Measurements from ENCODE around the gene ANKRD16. TPM values are rescaled to one million over a fixed set of nuclear protein-coding genes. Genes with fewer than 3 reads are reported as not detected.

The ANKRD16 gene
- total RNA-seq, 1 donor from 2014 or later, result 4.9 TPM

- Mint-ChIP-seq H3K4me3 (ENCODE audit: unreplicated experiment) (no peak overlapping the region), H3K27me3 (ENCODE audit: low read depth, unreplicated experiment) (no peaks in the 10 kb centered on the region), H3K36me3 (ENCODE audit: low read depth, unreplicated experiment) (peaks cover 5% of the 10 kb centered on the region), H3K9me3 (ENCODE audit: unreplicated experiment) (no peaks in the 10 kb centered on the region), H3K27ac (ENCODE audit: unreplicated experiment) (no peak overlapping the region), H3K4me1 (ENCODE audit: low read depth, unreplicated experiment) (peaks cover 19% of the 10 kb centered on the region)
- Histone ChIP-seq H3K27ac (ENCODE audit: low read depth, low read length) (no peak overlapping the region), H3K36me3 (ENCODE audit: insufficient read depth, low read length) (peaks cover 21% of the 10 kb centered on the region), H3K4me2 (ENCODE audit: low read length) (no peak overlapping the region), H3K4me1 (ENCODE audit: insufficient read depth, low read length) (peaks cover 15% of the 10 kb centered on the region), H4K20me1 (ENCODE audit: insufficient read depth, low read length) (peaks cover 77% of the 10 kb centered on the region), H3K79me2 (ENCODE audit: insufficient read depth, low read length) (peaks cover 92% of the 10 kb centered on the region), H3K9me3 (ENCODE audit: insufficient read depth, low read depth, low read length) (no peaks in the 10 kb centered on the region), H3K27me3 (ENCODE audit: insufficient read depth, low read length) (no peaks in the 10 kb centered on the region), H2AFZ (ENCODE audit: low read depth, low read length) (no peak overlapping the region), H3K4me3 (ENCODE audit: insufficient read depth, low read depth, low read length) (no peak overlapping the region), H3K9ac (ENCODE audit: low read length) (no peak overlapping the region)
- FAIRE-seq (no peak), DNase-seq (ENCODE audit: low read depth) (no peak)
- no peak for TF ChIP-seq CTCF (IDR thresholded peaks at IDR 0.05; ENCODE audit: insufficient read depth, low read depth, low read length)
- TF ChIP-seq EZH2 (IDR thresholded peaks at IDR 0.05; ENCODE audit: insufficient read depth, low read length), result no peak
Observed at GRCh38 chr10:5894873-5895272, 5.2 kb upstream of the ANKRD16 start.

- DNase-seq (ENCODE audit: low read depth), result no peak
- no peaks in the 10 kb centered on the region for H3K27me3 ChIP-seq (ENCODE audit: insufficient read depth, low read length)
- no peak overlapping the region for H2AFZ ChIP-seq (ENCODE audit: low read depth, low read length)
- H3K27me3 Mint-ChIP-seq (ENCODE audit: low read depth, unreplicated experiment), result no peaks in the 10 kb centered on the region
- peaks cover 74% of the 10 kb centered on the region for H4K20me1 ChIP-seq (ENCODE audit: insufficient read depth, low read length)
- H3K9me3 ChIP-seq (ENCODE audit: insufficient read depth, low read depth, low read length), result no peaks in the 10 kb centered on the region
- H3K36me3 ChIP-seq (ENCODE audit: insufficient read depth, low read length), result peaks cover 21% of the 10 kb centered on the region
- H3K4me3 Mint-ChIP-seq (ENCODE audit: unreplicated experiment), result no peak overlapping the region
- TF ChIP-seq CTCF (IDR thresholded peaks at IDR 0.05; ENCODE audit: insufficient read depth, low read depth, low read length) (no peak), EZH2 (IDR thresholded peaks at IDR 0.05; ENCODE audit: insufficient read depth, low read length) (no peak)
- no peak for FAIRE-seq
- no peak overlapping the region for H3K27ac Mint-ChIP-seq (ENCODE audit: unreplicated experiment)
- H3K79me2 ChIP-seq (ENCODE audit: insufficient read depth, low read length), result peaks cover 88% of the 10 kb centered on the region
- no peak overlapping the region for H3K27ac ChIP-seq (ENCODE audit: low read depth, low read length)
- peaks cover 19% of the 10 kb centered on the region for H3K4me1 Mint-ChIP-seq (ENCODE audit: low read depth, unreplicated experiment)
- H3K4me1 ChIP-seq (ENCODE audit: insufficient read depth, low read length), result peaks cover 15% of the 10 kb centered on the region
- no peak overlapping the region for H3K4me2 ChIP-seq (ENCODE audit: low read length)
- H3K4me3 ChIP-seq (ENCODE audit: insufficient read depth, low read depth, low read length), result no peak overlapping the region
- no peak overlapping the region for H3K9ac ChIP-seq (ENCODE audit: low read length)
- no peaks in the 10 kb centered on the region for H3K9me3 Mint-ChIP-seq (ENCODE audit: unreplicated experiment)
- peaks cover 5% of the 10 kb centered on the region for H3K36me3 Mint-ChIP-seq (ENCODE audit: low read depth, unreplicated experiment)
Observed at GRCh38 chr10:5894403-5894802, 4.7 kb upstream of the ANKRD16 start.

GRCh38 chr10:5893321-5893720 is 3.6 kb upstream of the ANKRD16 start:
- H3K9me3 Mint-ChIP-seq (ENCODE audit: unreplicated experiment), result no peaks in the 10 kb centered on the region
- TF ChIP-seq EZH2 (IDR thresholded peaks at IDR 0.05; ENCODE audit: insufficient read depth, low read length) (no peak), CTCF (IDR thresholded peaks at IDR 0.05; ENCODE audit: insufficient read depth, low read depth, low read length) (no peak)
- no peak overlapping the region for H3K4me3 Mint-ChIP-seq (ENCODE audit: unreplicated experiment)
- H3K4me1 Mint-ChIP-seq (ENCODE audit: low read depth, unreplicated experiment), result peaks cover 21% of the 10 kb centered on the region
- Histone ChIP-seq H3K4me3 (ENCODE audit: insufficient read depth, low read depth, low read length) (no peak overlapping the region), H3K4me2 (ENCODE audit: low read length) (no peak overlapping the region), H3K9me3 (ENCODE audit: insufficient read depth, low read depth, low read length) (no peaks in the 10 kb centered on the region), H3K4me1 (ENCODE audit: insufficient read depth, low read length) (peaks cover 21% of the 10 kb centered on the region), H3K79me2 (ENCODE audit: insufficient read depth, low read length) (peaks cover 84% of the 10 kb centered on the region), H3K27ac (ENCODE audit: low read depth, low read length) (no peak overlapping the region), H3K9ac (ENCODE audit: low read length) (no peak overlapping the region), H3K27me3 (ENCODE audit: insufficient read depth, low read length) (no peaks in the 10 kb centered on the region), H3K36me3 (ENCODE audit: insufficient read depth, low read length) (peaks cover 21% of the 10 kb centered on the region), H2AFZ (ENCODE audit: low read depth, low read length) (no peak overlapping the region), H4K20me1 (ENCODE audit: insufficient read depth, low read length) (peaks cover 68% of the 10 kb centered on the region)
- H3K36me3 Mint-ChIP-seq (ENCODE audit: low read depth, unreplicated experiment), result peaks cover 5% of the 10 kb centered on the region
- no peak for FAIRE-seq
- no peak overlapping the region for H3K27ac Mint-ChIP-seq (ENCODE audit: unreplicated experiment)
- H3K27me3 Mint-ChIP-seq (ENCODE audit: low read depth, unreplicated experiment), result no peaks in the 10 kb centered on the region
- DNase-seq (ENCODE audit: low read depth), result no peak

All from astrocyte (in vitro differentiated cells and primary cell).